Colonic mucosa (tissue), 4 donors: ENCODE results near the gene ROBO1. TPM values are rescaled to one million over a fixed set of nuclear protein-coding genes. Genes with fewer than 3 reads are reported as not detected.

Source experiments
- DNase-seq: peaks from one replicate; pipeline ENCODE4 v3.0.0-alpha.2; 2020
- H3K27ac ChIP-seq: fragments of 200-600 bp; one replicate; pipeline ENCODE4 v1.8.0; 2021
- H3K27me3 ChIP-seq: fragments of 200-600 bp; one replicate; pipeline ENCODE4 v1.8.0; 2021
- H3K36me3 ChIP-seq: fragments of 200-600 bp; one replicate; pipeline ENCODE4 v1.8.0; 2021
- H3K4me1 ChIP-seq: fragments of 200-600 bp; one replicate; pipeline ENCODE4 v1.8.0; 2021; ENCODE audit warnings: mild to moderate bottlenecking
- H3K4me3 ChIP-seq: fragments of 200-600 bp; one replicate; pipeline ENCODE4 v1.8.0; 2021
- H3K9ac ChIP-seq, 2 donors: one replicate each; pipeline ENCODE4 v1.7.0; 2013; ENCODE audit warnings: control low read depth in 2 of 2, low read depth in 2 of 2, low read length in 2 of 2
- H3K9me3 ChIP-seq: fragments of 200-600 bp; one replicate; pipeline ENCODE4 v1.8.0; 2021
- intact Hi-C: fragments of 100-400 bp; cut with DNase I; formaldehyde crosslinking; loops from one replicate; pipeline ENCODE4 v1.14.1; 2022
- total RNA-seq, 2 donors: library from RNA; stranded (reverse); fragmentation: NEBNext Ultra II Directional in 1 of 2; extraction: Animal tissue kit (Norgen Biotek cat#: 25700) in 1 of 2; gene quantifications; one replicate each; pipeline ENCODE4 v1.2.1, GENCODE V29; 2021
- TF ChIP-seq, protein P1 (sequence below): fragments of 200-600 bp; IDR thresholded peaks from one replicate; pipeline ENCODE4 v1.8.0; 2022; ENCODE audit warnings: antibody characterized with exemption, mild to moderate bottlenecking
- donor health status: healthy.
- donor health status: DM: no; HTN: no; CAD: no.
- donor health status: DM: no; HTN: no; CAD: no.

The ROBO1 gene
- total RNA-seq, 2 donors from 2014 or later, result 8.1 to 9.4 TPM

GRCh38 chr3:78634316-78634715, 1133.5 kb downstream of the ROBO1 start:
- no peak overlapping the region for H3K27ac ChIP-seq
- no peaks in the 10 kb centered on the region for H3K9me3 ChIP-seq
- H3K27me3 ChIP-seq, result no peaks in the 10 kb centered on the region
- no peak for DNase-seq
- intact Hi-C loops, result no loop called here
- H3K4me1 ChIP-seq, result no peaks in the 10 kb centered on the region
- H3K36me3 ChIP-seq, result no peaks in the 10 kb centered on the region
- H3K4me3 ChIP-seq, result no peak overlapping the region
- H3K9ac ChIP-seq, result no peak overlapping the region
- TF ChIP-seq, protein P1, sequence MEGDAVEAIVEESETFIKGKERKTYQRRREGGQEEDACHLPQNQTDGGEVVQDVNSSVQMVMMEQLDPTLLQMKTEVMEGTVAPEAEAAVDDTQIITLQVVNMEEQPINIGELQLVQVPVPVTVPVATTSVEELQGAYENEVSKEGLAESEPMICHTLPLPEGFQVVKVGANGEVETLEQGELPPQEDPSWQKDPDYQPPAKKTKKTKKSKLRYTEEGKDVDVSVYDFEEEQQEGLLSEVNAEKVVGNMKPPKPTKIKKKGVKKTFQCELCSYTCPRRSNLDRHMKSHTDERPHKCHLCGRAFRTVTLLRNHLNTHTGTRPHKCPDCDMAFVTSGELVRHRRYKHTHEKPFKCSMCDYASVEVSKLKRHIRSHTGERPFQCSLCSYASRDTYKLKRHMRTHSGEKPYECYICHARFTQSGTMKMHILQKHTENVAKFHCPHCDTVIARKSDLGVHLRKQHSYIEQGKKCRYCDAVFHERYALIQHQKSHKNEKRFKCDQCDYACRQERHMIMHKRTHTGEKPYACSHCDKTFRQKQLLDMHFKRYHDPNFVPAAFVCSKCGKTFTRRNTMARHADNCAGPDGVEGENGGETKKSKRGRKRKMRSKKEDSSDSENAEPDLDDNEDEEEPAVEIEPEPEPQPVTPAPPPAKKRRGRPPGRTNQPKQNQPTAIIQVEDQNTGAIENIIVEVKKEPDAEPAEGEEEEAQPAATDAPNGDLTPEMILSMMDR, result no peak

DNA sequence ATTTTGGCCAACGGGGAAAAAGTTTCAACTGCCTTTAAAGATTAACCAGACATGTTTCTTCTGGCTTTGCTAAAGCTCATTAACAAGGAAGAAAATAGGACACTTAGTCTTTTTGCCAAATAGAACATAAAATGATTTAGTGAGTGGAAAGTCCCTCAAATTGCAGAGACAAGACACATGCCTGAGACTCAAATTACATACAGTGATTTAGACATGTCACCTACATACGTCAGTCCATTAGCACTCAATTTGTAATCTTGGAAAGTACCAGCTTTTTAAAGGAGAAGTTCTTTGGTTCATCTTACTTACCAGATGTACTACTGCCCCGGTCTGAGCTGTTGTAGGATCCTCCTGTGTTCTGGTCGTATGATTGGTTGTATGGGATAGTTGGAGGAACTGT, 1134.2 kb downstream of the ROBO1 start:
- Histone ChIP-seq H3K27ac (no peak overlapping the region), H3K27me3 (no peaks in the 10 kb centered on the region), H3K4me3 (no peak overlapping the region), H3K9ac (no peak overlapping the region), H3K4me1 (no peaks in the 10 kb centered on the region), H3K9me3 (no peaks in the 10 kb centered on the region), H3K36me3 (no peaks in the 10 kb centered on the region)
- intact Hi-C loops, result no loop called here
- DNase-seq, result no peak
- TF ChIP-seq, protein P1, result no peak

DNA sequence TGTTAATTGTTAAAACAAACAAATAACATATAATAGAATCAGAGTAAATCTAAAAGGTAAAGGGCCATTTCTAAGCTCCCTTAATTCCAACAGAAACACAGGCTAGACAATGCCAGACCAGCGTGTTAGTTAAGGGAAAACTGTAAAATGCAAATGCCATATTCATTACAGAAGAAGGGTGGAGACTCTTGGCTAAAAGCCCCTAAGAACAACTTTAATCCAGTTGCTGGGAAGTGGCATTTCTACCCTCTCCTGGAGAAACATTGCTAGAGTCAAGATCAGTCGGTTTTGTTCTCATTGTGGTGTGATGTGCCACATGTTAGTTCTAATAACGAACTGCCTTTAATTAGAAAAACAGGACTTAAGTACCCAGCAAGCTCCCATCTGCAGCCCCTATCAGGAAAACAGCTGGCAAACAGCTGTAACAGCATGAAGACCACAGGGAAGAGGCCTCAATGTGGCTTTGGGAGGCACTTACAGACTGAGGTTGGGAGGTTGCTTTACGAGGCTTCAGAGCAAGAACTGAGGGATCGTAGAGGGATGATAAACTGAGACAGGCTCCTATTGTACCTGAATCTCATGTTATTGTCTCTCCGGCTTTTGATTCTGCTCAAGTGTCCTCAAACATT, 1134.8 kb downstream of the ROBO1 start:
- DNase-seq, result no peak
- H3K9me3 ChIP-seq, result no peaks in the 10 kb centered on the region
- no peaks in the 10 kb centered on the region for H3K27me3 ChIP-seq
- TF ChIP-seq, protein P1, result no peak
- H3K4me1 ChIP-seq, result no peaks in the 10 kb centered on the region
- no peak overlapping the region for H3K27ac ChIP-seq
- intact Hi-C loops, result no loop called here
- H3K36me3 ChIP-seq, result no peaks in the 10 kb centered on the region
- no peak overlapping the region for H3K9ac ChIP-seq
- no peak overlapping the region for H3K4me3 ChIP-seq

DNA sequence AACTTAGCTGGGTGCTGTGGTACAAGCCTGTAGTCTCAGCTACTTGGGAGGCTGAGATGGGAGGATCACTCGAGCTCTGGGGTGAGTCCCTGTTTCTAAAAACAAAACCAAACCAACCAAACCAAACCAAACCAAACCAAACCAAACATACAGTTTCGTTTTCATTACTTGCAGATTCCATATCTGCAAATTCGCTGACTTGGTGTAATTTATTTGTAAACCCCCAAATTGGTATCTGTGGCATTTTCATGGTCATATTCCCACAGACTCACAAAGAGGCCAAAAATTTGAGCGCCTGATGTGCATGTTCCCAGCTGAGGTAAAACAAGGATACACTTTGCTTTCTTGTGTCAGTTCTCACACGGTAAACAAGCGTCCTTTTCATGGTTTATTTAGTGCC, 1138.3 kb downstream of the ROBO1 start:
- TF ChIP-seq, protein P1, result no peak
- no peaks in the 10 kb centered on the region for H3K9me3 ChIP-seq
- no peak overlapping the region for H3K4me3 ChIP-seq
- no peak for DNase-seq
- no peaks in the 10 kb centered on the region for H3K36me3 ChIP-seq
- no peaks in the 10 kb centered on the region for H3K4me1 ChIP-seq
- H3K9ac ChIP-seq, result no peak overlapping the region
- intact Hi-C loops, result no loop called here
- H3K27ac ChIP-seq, result no peak overlapping the region
- H3K27me3 ChIP-seq, result no peaks in the 10 kb centered on the region

DNA sequence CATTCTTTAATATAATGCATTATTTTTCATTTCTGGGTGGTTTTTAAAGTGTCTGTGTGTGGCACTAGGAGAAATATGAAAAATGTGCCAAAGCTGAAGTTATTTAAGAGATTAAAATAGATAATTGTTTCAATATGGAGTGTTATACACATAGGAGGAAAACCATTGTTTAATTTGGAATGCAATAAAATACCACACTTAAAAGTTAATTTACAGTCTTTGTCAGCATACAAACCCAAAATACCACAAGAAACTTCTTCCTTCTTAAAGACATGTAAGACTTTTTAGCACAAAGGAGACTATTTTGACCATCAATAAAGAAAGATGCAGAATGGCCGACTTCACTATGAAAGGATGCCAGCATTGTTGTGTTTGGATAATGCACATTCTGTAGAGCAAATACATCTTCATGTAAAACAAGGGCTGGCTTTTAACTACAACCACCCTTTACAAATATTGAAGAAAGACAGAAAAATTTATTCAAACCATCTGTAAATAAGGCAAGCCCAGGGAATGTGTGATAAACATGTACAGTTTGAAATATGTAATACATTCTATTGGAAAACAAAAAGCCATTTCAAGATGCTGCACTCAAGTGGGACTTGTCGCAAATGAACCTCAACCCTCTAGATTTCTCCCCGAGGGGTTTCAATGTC, 1146.6 kb downstream of the ROBO1 start:
- Histone ChIP-seq H3K27me3 (no peaks in the 10 kb centered on the region), H3K9ac (no peak overlapping the region), H3K36me3 (no peaks in the 10 kb centered on the region), H3K4me3 (no peak overlapping the region), H3K9me3 (no peaks in the 10 kb centered on the region), H3K4me1 (no peaks in the 10 kb centered on the region), H3K27ac (no peak overlapping the region)
- TF ChIP-seq, protein P1, result no peak
- intact Hi-C loops, result no loop called here
- no peak for DNase-seq
